HCT116 (cell line): ENCODE results near the gene COPG2.

Experiments used
- EGR1 ChIP-seq: IDR thresholded peaks from 2 replicates; pipeline ENCODE4 v1.6.1; 2012; ENCODE audit warnings: low read depth
- EZH2 ChIP-seq: fragments of 200-600 bp; sonication (generic); IDR thresholded peaks from 2 replicates; pipeline ENCODE4 v1.6.1; 2017; ENCODE audit warnings: antibody characterized with exemption, mixed run types
- POLR2A ChIP-seq: IDR thresholded peaks from 2 replicates; pipeline ENCODE4 v1.7.0; 2011; ENCODE audit warnings: borderline replicate concordance; ENCODE audit not compliant: insufficient read depth, insufficient read length; ENCODE audit errors: extremely low read depth
- POLR2AphosphoS5 ChIP-seq: IDR thresholded peaks from 2 replicates; pipeline ENCODE4 v1.6.1; 2011; ENCODE audit warnings: mild to moderate bottlenecking, low read depth, low read length, moderate library complexity
- RAD21 ChIP-seq: IDR thresholded peaks from 2 replicates; pipeline ENCODE4 v1.6.1; 2012; ENCODE audit warnings: low read depth, mild to moderate bottlenecking
- SRF ChIP-seq: IDR thresholded peaks from 2 replicates; pipeline ENCODE4 v1.6.1; 2012; ENCODE audit warnings: low read depth
- TCF7L2 ChIP-seq: IDR thresholded peaks from 2 replicates; pipeline ENCODE4 v1.7.0; 2011; ENCODE audit warnings: borderline replicate concordance, inconsistent platforms; ENCODE audit not compliant: insufficient read depth, insufficient read length; ENCODE audit errors: extremely low read depth
- YY1 ChIP-seq: IDR thresholded peaks from 2 replicates; pipeline ENCODE4 v1.6.1; 2011; ENCODE audit warnings: low read length, low read depth, moderate library complexity, mild to moderate bottlenecking; ENCODE audit not compliant: insufficient replicate concordance; ENCODE audit errors: extremely low read depth
- ZNF274 ChIP-seq: fragments of 200-500 bp; sonication (Bioruptor generic); IDR thresholded peaks from 2 replicates; pipeline ENCODE4 v1.6.1; 2014; ENCODE audit warnings: mild to moderate bottlenecking, low read depth, low read length, inconsistent platforms
- TF ChIP-seq, protein P1 (sequence below), 3 experiments: fragments of 200-600 bp in 1 of 3; sonication (generic) in 1 of 3; IDR thresholded peaks in 2 of 3; conservative IDR thresholded peaks in 1 of 3; 2 replicates each; pipeline ENCODE4 v1.5.1; 2012 to 2017; ENCODE audit warnings: low read depth in 2 of 3, low read length in 2 of 3, antibody characterized with exemption in 1 of 3, borderline replicate concordance in 1 of 3, control low read depth in 1 of 3, mild to moderate bottlenecking in 1 of 3, mixed read lengths in 1 of 3, mixed run types in 1 of 3, moderate library complexity in 1 of 3; ENCODE audit not compliant: insufficient read depth in 1 of 3
- TF ChIP-seq, protein P2 (sequence below): IDR thresholded peaks from 2 replicates; pipeline ENCODE4 v1.6.1; 2012; ENCODE audit warnings: low read depth
- TF ChIP-seq, protein P3 (sequence below): IDR thresholded peaks from 2 replicates; pipeline ENCODE4 v1.6.1; 2012

DNA sequence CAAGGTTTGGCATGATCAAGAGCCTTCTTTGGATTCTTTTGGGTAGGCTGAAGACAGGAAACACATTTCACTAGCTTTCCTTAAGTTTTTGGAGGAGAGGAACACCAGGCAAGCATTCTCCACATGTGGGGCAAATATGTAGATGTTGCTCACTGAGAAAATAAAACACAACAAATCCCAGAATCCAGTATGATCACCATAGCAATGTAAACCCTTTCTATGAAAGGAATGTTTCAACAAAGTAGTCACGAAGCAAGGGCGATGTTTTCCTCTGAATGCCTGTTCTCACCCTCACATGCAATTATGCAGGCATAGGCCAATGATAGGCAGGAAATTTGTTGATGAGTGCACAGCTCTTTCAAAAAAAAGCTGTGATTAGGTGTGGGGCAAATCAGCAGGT lies 207.3 kb downstream of the COPG2 start:
- TF ChIP-seq, protein P1, sequence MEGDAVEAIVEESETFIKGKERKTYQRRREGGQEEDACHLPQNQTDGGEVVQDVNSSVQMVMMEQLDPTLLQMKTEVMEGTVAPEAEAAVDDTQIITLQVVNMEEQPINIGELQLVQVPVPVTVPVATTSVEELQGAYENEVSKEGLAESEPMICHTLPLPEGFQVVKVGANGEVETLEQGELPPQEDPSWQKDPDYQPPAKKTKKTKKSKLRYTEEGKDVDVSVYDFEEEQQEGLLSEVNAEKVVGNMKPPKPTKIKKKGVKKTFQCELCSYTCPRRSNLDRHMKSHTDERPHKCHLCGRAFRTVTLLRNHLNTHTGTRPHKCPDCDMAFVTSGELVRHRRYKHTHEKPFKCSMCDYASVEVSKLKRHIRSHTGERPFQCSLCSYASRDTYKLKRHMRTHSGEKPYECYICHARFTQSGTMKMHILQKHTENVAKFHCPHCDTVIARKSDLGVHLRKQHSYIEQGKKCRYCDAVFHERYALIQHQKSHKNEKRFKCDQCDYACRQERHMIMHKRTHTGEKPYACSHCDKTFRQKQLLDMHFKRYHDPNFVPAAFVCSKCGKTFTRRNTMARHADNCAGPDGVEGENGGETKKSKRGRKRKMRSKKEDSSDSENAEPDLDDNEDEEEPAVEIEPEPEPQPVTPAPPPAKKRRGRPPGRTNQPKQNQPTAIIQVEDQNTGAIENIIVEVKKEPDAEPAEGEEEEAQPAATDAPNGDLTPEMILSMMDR (IDR thresholded peaks at IDR 0.05 in 2 of 3, conservative IDR thresholded peaks at IDR 0.05 in 1 of 3; ENCODE audit: borderline replicate concordance in 1 of 3, insufficient read depth in 1 of 3, low read depth in 2 of 3, low read length in 2 of 3): no peak
- TF ChIP-seq, protein P2, sequence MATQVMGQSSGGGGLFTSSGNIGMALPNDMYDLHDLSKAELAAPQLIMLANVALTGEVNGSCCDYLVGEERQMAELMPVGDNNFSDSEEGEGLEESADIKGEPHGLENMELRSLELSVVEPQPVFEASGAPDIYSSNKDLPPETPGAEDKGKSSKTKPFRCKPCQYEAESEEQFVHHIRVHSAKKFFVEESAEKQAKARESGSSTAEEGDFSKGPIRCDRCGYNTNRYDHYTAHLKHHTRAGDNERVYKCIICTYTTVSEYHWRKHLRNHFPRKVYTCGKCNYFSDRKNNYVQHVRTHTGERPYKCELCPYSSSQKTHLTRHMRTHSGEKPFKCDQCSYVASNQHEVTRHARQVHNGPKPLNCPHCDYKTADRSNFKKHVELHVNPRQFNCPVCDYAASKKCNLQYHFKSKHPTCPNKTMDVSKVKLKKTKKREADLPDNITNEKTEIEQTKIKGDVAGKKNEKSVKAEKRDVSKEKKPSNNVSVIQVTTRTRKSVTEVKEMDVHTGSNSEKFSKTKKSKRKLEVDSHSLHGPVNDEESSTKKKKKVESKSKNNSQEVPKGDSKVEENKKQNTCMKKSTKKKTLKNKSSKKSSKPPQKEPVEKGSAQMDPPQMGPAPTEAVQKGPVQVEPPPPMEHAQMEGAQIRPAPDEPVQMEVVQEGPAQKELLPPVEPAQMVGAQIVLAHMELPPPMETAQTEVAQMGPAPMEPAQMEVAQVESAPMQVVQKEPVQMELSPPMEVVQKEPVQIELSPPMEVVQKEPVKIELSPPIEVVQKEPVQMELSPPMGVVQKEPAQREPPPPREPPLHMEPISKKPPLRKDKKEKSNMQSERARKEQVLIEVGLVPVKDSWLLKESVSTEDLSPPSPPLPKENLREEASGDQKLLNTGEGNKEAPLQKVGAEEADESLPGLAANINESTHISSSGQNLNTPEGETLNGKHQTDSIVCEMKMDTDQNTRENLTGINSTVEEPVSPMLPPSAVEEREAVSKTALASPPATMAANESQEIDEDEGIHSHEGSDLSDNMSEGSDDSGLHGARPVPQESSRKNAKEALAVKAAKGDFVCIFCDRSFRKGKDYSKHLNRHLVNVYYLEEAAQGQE: no peak
- TF ChIP-seq EZH2 (no peak), SRF (no peak), POLR2A (no peak), TCF7L2 (no peak), POLR2AphosphoS5 (no peak), YY1 (no peak), EGR1 (no peak), ZNF274 (no peak), RAD21 (no peak)
- TF ChIP-seq, protein P3, sequence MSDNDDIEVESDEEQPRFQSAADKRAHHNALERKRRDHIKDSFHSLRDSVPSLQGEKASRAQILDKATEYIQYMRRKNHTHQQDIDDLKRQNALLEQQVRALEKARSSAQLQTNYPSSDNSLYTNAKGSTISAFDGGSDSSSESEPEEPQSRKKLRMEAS: no peak
